ENCODE data around the gene MARCHF3. TPM values are rescaled to one million over a fixed set of nuclear protein-coding genes. Genes with fewer than 3 reads are reported as not detected.

The MARCHF3 gene, protein sequence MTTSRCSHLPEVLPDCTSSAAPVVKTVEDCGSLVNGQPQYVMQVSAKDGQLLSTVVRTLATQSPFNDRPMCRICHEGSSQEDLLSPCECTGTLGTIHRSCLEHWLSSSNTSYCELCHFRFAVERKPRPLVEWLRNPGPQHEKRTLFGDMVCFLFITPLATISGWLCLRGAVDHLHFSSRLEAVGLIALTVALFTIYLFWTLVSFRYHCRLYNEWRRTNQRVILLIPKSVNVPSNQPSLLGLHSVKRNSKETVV
- total RNA-seq = 10 to 100 TPM in 1 of 2 donors, 1 to 10 TPM in 1; 9.3 to 12.4 TPM

- H3K36me3 Mint-ChIP-seq (ENCODE audit: insufficient read depth in 2 of 2) = no peaks in the 10 kb centered on the region
- no peaks in the 10 kb centered on the region for H3K9me3 Mint-ChIP-seq
- ATAC-seq (replicated peaks in 1 of 2) = peak; percentile 95 to 97
- H3K4me1 Mint-ChIP-seq (ENCODE audit: low read depth) = peaks cover 23% of the 10 kb centered on the region
- peak within 1 kb of the TSS; percentile 40 for H3K27ac Mint-ChIP-seq
- peaks cover 18% of the 10 kb centered on the region for H3K27me3 Mint-ChIP-seq (ENCODE audit: low read depth)
- peak within 1 kb of the TSS; percentile 87 to 91 for H3K4me3 Mint-ChIP-seq
- peak; percentile 97 to 98 for DNase-seq
Observed at GRCh38 chr5:127030259-127031146, at the start of gene MARCHF3. TSS of gene MARCHF3 (minus strand) at chr5:127030558. CDS start at chr5:126918171, 112,387 bp downstream.

GRCh38 chr5:127079994-127080491 lies 49.7 kb upstream of the MARCHF3 start:
- ATAC-seq (replicated peaks in 1 of 2) = no peak
- H3K27ac Mint-ChIP-seq = no peak overlapping the region

DNA sequence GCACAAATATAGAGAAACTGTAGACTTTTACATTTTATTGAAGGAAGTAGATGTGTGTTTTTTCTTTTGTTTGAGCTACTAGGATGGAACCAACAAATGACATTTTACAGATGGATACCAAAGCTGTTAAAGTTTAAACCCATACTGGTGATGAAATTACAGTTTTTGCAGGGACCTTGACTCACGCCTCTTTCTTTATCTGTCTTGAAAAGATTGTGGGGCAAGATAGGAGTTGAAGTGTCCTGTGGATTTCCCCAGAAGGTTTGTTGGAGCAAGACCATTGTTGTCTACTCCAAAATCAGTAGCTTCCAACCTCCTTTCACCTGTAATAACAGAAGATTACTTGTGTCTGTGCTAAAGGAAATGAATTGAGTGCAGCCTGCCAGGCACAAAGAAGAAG lies 47.0 kb upstream of the MARCHF3 start:
- H3K4me1 Mint-ChIP-seq (ENCODE audit: low read depth) = peaks cover 13% of the 10 kb centered on the region
- H3K4me3 Mint-ChIP-seq = no peak overlapping the region
- H3K27ac Mint-ChIP-seq = no peak overlapping the region
- DNase-seq (no peak), ATAC-seq (replicated peaks in 1 of 2) (no peak)
- H3K36me3 Mint-ChIP-seq (ENCODE audit: insufficient read depth in 2 of 2) = peaks cover 3 to 5% of the 10 kb centered on the region in 2 donors
- peaks cover 8% of the 10 kb centered on the region for H3K27me3 Mint-ChIP-seq (ENCODE audit: low read depth)
- no peaks in the 10 kb centered on the region for H3K9me3 Mint-ChIP-seq

More at GRCh38 chr5:127079994-127080491, 49.7 kb upstream of the MARCHF3 start:
- Mint-ChIP-seq H3K27me3 (ENCODE audit: low read depth) (peaks cover 8% of the 10 kb centered on the region), H3K36me3 (ENCODE audit: insufficient read depth in 2 of 2) (no peaks in the 10 kb centered on the region), H3K4me1 (ENCODE audit: low read depth) (no peaks in the 10 kb centered on the region), H3K9me3 (no peaks in the 10 kb centered on the region), H3K4me3 (no peak overlapping the region)
- DNase-seq = no peak

- Mint-ChIP-seq H3K27me3 (ENCODE audit: low read depth) (peaks cover 8% of the 10 kb centered on the region), H3K4me1 (ENCODE audit: low read depth) (peaks cover 18% of the 10 kb centered on the region), H3K9me3 (no peaks in the 10 kb centered on the region), H3K27ac (no peak overlapping the region), H3K4me3 (no peak overlapping the region), H3K36me3 (ENCODE audit: insufficient read depth in 2 of 2) (peaks cover 3 to 5% of the 10 kb centered on the region in 2 donors)
- DNase-seq (no peak), ATAC-seq (replicated peaks in 1 of 2) (no peak)
Observed at GRCh38 chr5:127076315-127077129, 46.2 kb upstream of the MARCHF3 start.

DNA sequence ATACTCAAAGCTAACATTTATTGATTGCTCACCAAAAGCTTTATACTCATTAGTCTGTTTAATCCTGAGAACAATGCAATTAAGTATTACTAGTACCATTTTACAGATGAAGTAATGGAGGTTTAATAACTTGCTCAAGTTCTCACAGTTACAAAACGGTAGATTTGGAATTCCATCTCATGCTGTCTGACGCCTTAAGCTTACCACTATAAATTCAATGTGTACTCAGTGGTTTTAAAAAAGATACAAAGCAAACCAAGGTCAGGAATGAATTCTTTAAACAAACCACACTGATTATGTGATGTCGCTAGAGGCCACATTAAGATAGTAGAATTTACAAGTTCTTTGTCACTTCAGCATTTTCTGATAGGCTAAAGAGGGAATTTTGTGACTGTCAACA lies 44.1 kb upstream of the MARCHF3 start:
- Mint-ChIP-seq H3K27me3 (ENCODE audit: low read depth) (no peaks in the 10 kb centered on the region), H3K27ac (no peak overlapping the region)
- no peak for ATAC-seq (replicated peaks in 1 of 2)

GRCh38 chr5:127072861-127073846 lies 42.8 kb upstream of the MARCHF3 start, which contains the start of gene C5orf63:
TSS of gene C5orf63 (minus strand) at chr5:127073502. CDS start at chr5:127058995, 14,507 bp downstream.
- Mint-ChIP-seq H3K36me3 (ENCODE audit: insufficient read depth in 2 of 2) (peaks cover 6% of the 10 kb centered on the region in 2 donors), H3K4me1 (ENCODE audit: low read depth) (peaks cover 24% of the 10 kb centered on the region), H3K4me3 (peak within 1 kb of the TSS; percentile 92 to 99), H3K27ac (peak within 1 kb of the TSS; percentile 99), H3K9me3 (no peaks in the 10 kb centered on the region), H3K27me3 (ENCODE audit: low read depth) (no peaks in the 10 kb centered on the region)
- ATAC-seq (replicated peaks in 1 of 2) (peak; percentile 99 to 100), DNase-seq (peak; percentile 84 to 86)

More for the DNA sequence above, 44.1 kb upstream of the MARCHF3 start:
- H3K4me3 Mint-ChIP-seq = peak overlapping the region in 1 of 2 donors; percentile 99
- peaks cover 24% of the 10 kb centered on the region for H3K4me1 Mint-ChIP-seq (ENCODE audit: low read depth)
- no peak for DNase-seq
- H3K9me3 Mint-ChIP-seq = no peaks in the 10 kb centered on the region
- H3K36me3 Mint-ChIP-seq (ENCODE audit: insufficient read depth in 2 of 2) = peaks cover 6% of the 10 kb centered on the region in 2 donors

DNA sequence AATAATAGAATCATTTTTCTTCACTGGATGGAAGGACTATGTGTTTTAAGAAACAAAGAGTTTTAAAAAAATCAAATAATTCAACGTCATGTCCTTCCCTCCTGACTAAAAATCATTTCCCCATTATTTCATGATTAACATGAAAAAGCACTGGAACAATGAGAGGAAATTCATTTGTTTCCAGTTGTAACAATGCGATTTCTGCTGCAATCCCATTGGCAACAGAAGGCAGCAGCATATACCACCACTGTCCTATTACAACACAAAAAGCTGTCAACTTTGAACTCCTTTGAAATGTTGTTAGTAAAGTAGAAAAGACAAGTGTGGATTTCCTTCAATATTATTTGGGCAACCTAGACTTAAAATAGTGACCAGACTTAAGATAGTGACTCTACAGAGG lies 39.9 kb upstream of the MARCHF3 start:
- peaks cover 24% of the 10 kb centered on the region for H3K4me1 Mint-ChIP-seq (ENCODE audit: low read depth)

GRCh38 chr5:127068493-127069214 lies 38.3 kb upstream of the MARCHF3 start:
- Mint-ChIP-seq H3K27me3 (ENCODE audit: low read depth) (no peaks in the 10 kb centered on the region), H3K27ac (no peak overlapping the region), H3K4me1 (ENCODE audit: low read depth) (peaks cover 18% of the 10 kb centered on the region), H3K36me3 (ENCODE audit: insufficient read depth in 2 of 2) (peaks cover 6% of the 10 kb centered on the region in 2 donors), H3K4me3 (no peak overlapping the region), H3K9me3 (no peaks in the 10 kb centered on the region)
- DNase-seq (no peak), ATAC-seq (replicated peaks in 1 of 2) (no peak)

More for the DNA sequence above, 39.9 kb upstream of the MARCHF3 start:
- Mint-ChIP-seq H3K27me3 (ENCODE audit: low read depth) (no peaks in the 10 kb centered on the region), H3K9me3 (no peaks in the 10 kb centered on the region), H3K36me3 (ENCODE audit: insufficient read depth in 2 of 2) (peaks cover 6% of the 10 kb centered on the region in 2 donors), H3K27ac (no peak overlapping the region), H3K4me3 (no peak overlapping the region)
- no peak for DNase-seq
- ATAC-seq (replicated peaks in 1 of 2) = no peak

- H3K36me3 Mint-ChIP-seq (ENCODE audit: insufficient read depth in 2 of 2) = peaks cover 1 to 3% of the 10 kb centered on the region in 2 donors
- no peaks in the 10 kb centered on the region for H3K27me3 Mint-ChIP-seq (ENCODE audit: low read depth)
- H3K27ac Mint-ChIP-seq = no peak overlapping the region
- H3K4me3 Mint-ChIP-seq = no peak overlapping the region
- DNase-seq = no peak
- H3K4me1 Mint-ChIP-seq (ENCODE audit: low read depth) = peaks cover 6% of the 10 kb centered on the region
- ATAC-seq (replicated peaks in 1 of 2) = no peak
- no peaks in the 10 kb centered on the region for H3K9me3 Mint-ChIP-seq
Observed at GRCh38 chr5:127066721-127067120, 36.4 kb upstream of the MARCHF3 start.

DNA sequence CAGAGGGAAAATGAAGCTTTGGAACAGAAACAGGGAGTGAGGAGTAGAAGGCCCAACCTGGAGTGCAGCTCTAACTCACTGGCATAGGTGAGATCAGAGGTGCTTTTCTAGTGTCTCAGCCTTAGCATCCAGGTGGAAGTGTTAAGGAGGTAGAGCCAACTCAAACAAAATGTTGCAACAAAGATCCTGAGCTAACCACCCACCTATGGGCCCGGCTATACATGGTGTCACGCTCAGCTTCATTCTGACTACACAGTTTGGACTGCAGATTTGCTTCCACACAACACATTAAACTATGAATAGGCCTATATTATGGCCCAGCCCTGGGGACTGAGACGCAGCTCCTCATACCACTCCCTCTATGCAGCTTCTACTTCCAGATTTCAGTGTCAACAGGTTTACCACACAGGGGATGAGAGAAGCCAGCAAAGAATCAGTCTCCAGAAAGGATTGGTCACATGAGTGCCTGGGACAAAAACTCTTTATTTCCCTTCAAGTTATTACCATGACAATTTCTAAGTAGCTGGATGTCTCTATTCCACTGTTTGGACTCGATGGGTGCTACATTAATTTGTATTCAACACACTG lies 34.0 kb upstream of the MARCHF3 start:
- no peaks in the 10 kb centered on the region for H3K27me3 Mint-ChIP-seq (ENCODE audit: low read depth)
- DNase-seq = no peak
- no peak overlapping the region for H3K27ac Mint-ChIP-seq
- no peak overlapping the region for H3K4me3 Mint-ChIP-seq
- no peak for ATAC-seq (replicated peaks in 1 of 2)
- H3K9me3 Mint-ChIP-seq = no peaks in the 10 kb centered on the region
- H3K36me3 Mint-ChIP-seq (ENCODE audit: insufficient read depth in 2 of 2) = peaks cover 0 to 2% of the 10 kb centered on the region in 2 donors
- peaks cover 10% of the 10 kb centered on the region for H3K4me1 Mint-ChIP-seq (ENCODE audit: low read depth)
